GM12878 (cell line): ENCODE results near the gene KLF7. TPM values are rescaled to one million over a fixed set of nuclear protein-coding genes. Genes with fewer than 3 reads are reported as not detected.
A peak's percentile ranks its signal among the peaks of the same experiment; 100 is the strongest.

Source experiments
- ATAC-seq: fragments of 200-7000 bp; cut with Tn5 transposase; 3 replicates; pipeline ENCODE4 v1.9.1; 2020; ENCODE audit warnings: mild to moderate bottlenecking, moderate library complexity
- BruUV-seq: library from RNA; stranded (reverse); fragments of 400-500 nt; replicated peaks from 2 replicates; lab custom pipeline; 2021; lab: Mats Ljungman, UMichigan
- CTCF ChIA-PET: fragments of 300-600 bp; sonication (Branson Sonifier 250); formaldehyde crosslinking; extraction: SDS; loops from one replicate; lab custom pipeline; 2021; ENCODE audit warnings: inconsistent platforms; lab: Yijun Ruan, JAX
- POLR2A ChIA-PET: fragments of 350-600 bp; formaldehyde crosslinking; extraction: SDS; loops from one replicate; lab custom pipeline; 2021; ENCODE audit warnings: inconsistent platforms; lab: Charles Lee
- RAD21 ChIA-PET: fragments of 300-600 bp; sonication (Branson Sonifier 250); formaldehyde crosslinking; loops from one replicate; lab custom pipeline; 2023; ENCODE audit warnings: antibody characterized with exemption; ENCODE audit not compliant: unreplicated experiment; lab: Charles Lee
- SMC1A ChIA-PET: fragments of 300-600 bp; sonication (Branson Sonifier 250); formaldehyde crosslinking; loops from one replicate; lab custom pipeline; 2023; ENCODE audit not compliant: unreplicated experiment, uncharacterized antibody; lab: Charles Lee
- DNase-seq: peaks from one replicate; pipeline ENCODE4 v3.0.0-alpha.2; 2011; ENCODE audit warnings: low read depth, low spot score
- FAIRE-seq: peaks from 3 replicates; lab custom pipeline; 2011; peaks lifted over from hg19 to GRCh38; lab: Jason Lieb, UNC
- H2AFZ ChIP-seq: 2 replicates; pipeline ENCODE4 v1.6.0; 2011; ENCODE audit warnings: low read depth, low read length, control low read depth; ENCODE audit not compliant: control insufficient read depth
- H3K27ac ChIP-seq: 2 replicates; pipeline ENCODE4 v1.5.1; 2011; ENCODE audit warnings: control low read depth; ENCODE audit not compliant: control insufficient read depth, insufficient read depth
- H3K27me3 ChIP-seq, 2 experiments: replicated peaks in 1 of 2; 2 replicates each; pipeline versions ENCODE4 v1.6.0 to v1.6.1; 2011; ENCODE audit warnings: low read length in 1 of 2; ENCODE audit not compliant: control insufficient read depth in 2 of 2, insufficient read depth in 2 of 2
- H3K36me3 ChIP-seq, 2 experiments: 2 replicates each; pipeline ENCODE4 v1.5.1; 2011; ENCODE audit warnings: low read length in 1 of 2; ENCODE audit not compliant: control insufficient read depth in 2 of 2, insufficient read depth in 2 of 2
- H3K4me1 ChIP-seq: 2 replicates; pipeline ENCODE4 v1.6.1; 2011; ENCODE audit warnings: mild to moderate bottlenecking, low read length, moderate library complexity, mixed read lengths; ENCODE audit not compliant: control insufficient read depth, insufficient read depth
- H3K4me2 ChIP-seq: 2 replicates; pipeline ENCODE4 v1.6.0; 2011; ENCODE audit warnings: control low read depth; ENCODE audit not compliant: control insufficient read depth, insufficient read depth
- H3K4me3 ChIP-seq: fragments of 200-600 bp; sonication (generic); 2 replicates; pipeline ENCODE4 v1.5.1; 2016
- H3K79me2 ChIP-seq: 2 replicates; pipeline ENCODE4 v1.6.0; 2011; ENCODE audit warnings: low read length; ENCODE audit not compliant: control insufficient read depth, insufficient read depth
- H3K9ac ChIP-seq: 2 replicates; pipeline ENCODE4 v1.8.0; 2011; ENCODE audit warnings: low read length, control low read depth, mixed read lengths; ENCODE audit not compliant: control insufficient read depth, insufficient read depth
- H3K9me3 ChIP-seq: replicated peaks from 3 replicates; pipeline ENCODE4 v1.5.1; 2011; ENCODE audit warnings: mild to moderate bottlenecking, low read length; ENCODE audit not compliant: control insufficient read depth, insufficient read depth
- H4K20me1 ChIP-seq: 2 replicates; pipeline ENCODE4 v1.6.0; 2011; ENCODE audit not compliant: control insufficient read depth, insufficient read depth
- DPF2 ChIP-seq: fragments of 450-650 bp; IDR thresholded peaks from 2 replicates; pipeline ENCODE4 v1.6.1; 2017; ENCODE audit warnings: mild to moderate bottlenecking
- EP300 ChIP-seq, 2 experiments: fragments of 150-350 bp in 1 of 2; IDR thresholded peaks; 2 replicates each; pipeline ENCODE4 v1.6.1; 2011 to 2012; ENCODE audit warnings: low read depth in 2 of 2, low read length in 2 of 2, borderline replicate concordance in 1 of 2, improper control_type of control experiment in 1 of 2, inconsistent platforms in 1 of 2; ENCODE audit not compliant: control insufficient read depth in 1 of 2
- GATAD2B ChIP-seq: fragments of 450-650 bp; conservative IDR thresholded peaks from 2 replicates; pipeline ENCODE4 v1.6.1; 2017; ENCODE audit warnings: low read depth, mild to moderate bottlenecking, moderate library complexity
- HDAC2 ChIP-seq: fragments of 200-600 bp; sonication (generic); IDR thresholded peaks from 2 replicates; pipeline ENCODE4 v1.6.1; 2017
- RELA ChIP-seq: fragments of 450-650 bp; IDR thresholded peaks from 2 replicates; pipeline ENCODE4 v1.8.0; 2014; ENCODE audit warnings: borderline replicate concordance; ENCODE audit not compliant: partially characterized antibody
- TCF12 ChIP-seq: IDR thresholded peaks from 2 replicates; pipeline ENCODE4 v1.6.1; 2011; ENCODE audit warnings: low read depth, mild to moderate bottlenecking, low read length
- YY1 ChIP-seq: IDR thresholded peaks from 2 replicates; pipeline ENCODE4 v1.6.1; 2011; ENCODE audit warnings: low read depth, mild to moderate bottlenecking, low read length
- WGBS: methylation state at CpG from one replicate; pipeline ENCODE4 v1.1.6; 2016; ENCODE audit warnings: low lambda C conversion rate; ENCODE audit not compliant: insufficient replicate concordance, insufficient coverage; ENCODE audit errors: missing lambda C conversion rate; 5-methylcytosine and 5-hydroxymethylcytosine counted together
- in situ Hi-C: fragments of 300-500 bp; cut with MboI; formaldehyde crosslinking; loops from 9 replicates; pipeline ENCODE4 v1.14.3; 2018; ENCODE audit warnings: mixed read lengths
- intact Hi-C: fragments of 100-400 bp; cut with micrococcal nuclease; formaldehyde crosslinking; loops from one replicate; pipeline ENCODE4 v1.14.2; 2022; ENCODE audit not compliant: unreplicated experiment
- polyA plus RNA-seq, 11 experiments: library from polyadenylated mRNA; depleted of rRNA in 4 of 11; unstranded in 6 of 11; stranded (reverse) in 5 of 11; fragments of >200 nt; fragmentation: Nextera tagmentation in 4 of 11; fragmentation: Illumina TruSeq in 1 of 11; extraction: Ambion mirVana in 4 of 11; extraction: Trizol in 1 of 11; gene quantifications; 1 replicate in 1 of 11; 2 replicates in 10 of 11; pipeline versions ENCODE4 v1.2.1 to v1.2.3, GENCODE V29; 2011 to 2016; ENCODE audit warnings: inconsistent platforms in 2 of 11, missing spikeins in 2 of 11, low read depth in 1 of 11
- total RNA-seq, 4 experiments: library from RNA; depleted of rRNA in 3 of 4; stranded (reverse); fragments of >200 nt in 3 of 4; fragmentation: Illumina TruSeq in 1 of 4; extraction: Trizol in 1 of 4; gene quantifications; 2 replicates each; pipeline versions ENCODE4 v1.2.1 to v1.2.3, GENCODE V29; 2013 to 2021

The KLF7 gene
- total and polyA plus RNA-seq, 10 of the 15 experiments (the other 5 are each of a cell fraction or from before 2014, with no cell fraction given), result 2.4 to 24.8 (median 8.5) TPM

- FAIRE-seq, result no peak
- DNase-seq, result no peak
- ChIA-PET RAD21 (interaction anchor here (0.7 to 6.2 kb wide), 5 partner anchors 10 to 174 kb away, joined by 4 to 58 read pairs (median 20); no protein-coding TSS in a partner anchor), SMC1A (interaction anchor here (0.5 to 7.3 kb wide), 3 partner anchors 9 to 175 kb away, joined by 3 to 52 read pairs (median 45); no protein-coding TSS in a partner anchor), CTCF (interaction anchor here (0.6 to 4.8 kb wide), 3 partner anchors 21 to 302 kb away, joined by 3 to 25 read pairs (median 3); no protein-coding TSS in a partner anchor), POLR2A (interaction anchor here (1.0 to 4.7 kb wide), 6 partner anchors 9 to 169 kb away, joined by 4 to 46 read pairs (median 12); no protein-coding TSS in a partner anchor)
- TF ChIP-seq DPF2, result no peak
- no peak for TF ChIP-seq GATAD2B
- TF ChIP-seq TCF12, result no peak
- TF ChIP-seq EP300 (IDR thresholded peaks at IDR 0.05; ENCODE audit: borderline replicate concordance in 1 of 2, control insufficient read depth in 1 of 2, low read depth in 2 of 2, low read length in 2 of 2), result no peak
- TF ChIP-seq HDAC2, result no peak
- no peak for TF ChIP-seq YY1
- TF ChIP-seq RELA, result no peak
- BruUV-seq, result no TSS peak
- no peak overlapping the region; the same call in 1 of the 2 replicates for H2AFZ ChIP-seq
- 70% methylated on average over 2 of the region's 2 CpGs for WGBS
- no peak for ATAC-seq
- peak overlapping the region; percentile 91 for H3K9ac ChIP-seq
- H3K4me2 ChIP-seq, result peak overlapping the region; percentile 79
- intact Hi-C loops (loop anchor here (5.0 to 10.0 kb wide), 3 partner anchors 309 to 369 kb away; partner anchors contain the start of gene CREB1), in situ Hi-C loops (no loop called here)
- H3K27me3 ChIP-seq, result no peaks in the 10 kb centered on the region
- 0 out of 2 replicates have a peak overlapping the region, but pooled peaks have one; percentile 3 for H3K27ac ChIP-seq
- peak overlapping the region; percentile 89 for H3K4me3 ChIP-seq
- H3K79me2 ChIP-seq, result peaks cover 66% of the 10 kb centered on the region
- peaks cover 4% of the 10 kb centered on the region; the same call in 1 of the 2 replicates for H3K4me1 ChIP-seq
- H3K36me3 ChIP-seq, result no peaks in the 10 kb centered on the region
- no peaks in the 10 kb centered on the region for H3K9me3 ChIP-seq
- no peaks in the 10 kb centered on the region for H4K20me1 ChIP-seq
These were observed 2.1 kb downstream of the KLF7 start for GRCh38 chr2:207163756-207164005.
